Loucy (cell line): ENCODE data around the gene ARL5A.
"Not testable (repeated sequence)": the region's sequence is repeated elsewhere in the genome, so short reads cannot be mapped to it uniquely, and the experiment has no call there.

ENCODE experiments used
- H2AFZ ChIP-seq: fragments of 200-600 bp; sonication (generic); 2 replicates; pipeline ENCODE4 v1.6.0; 2016; ENCODE audit warnings: antibody characterized with exemption, mild to moderate bottlenecking, low read length, moderate library complexity
- H3F3A ChIP-seq: fragments of 200-600 bp; 2 replicates; pipeline ENCODE4 v1.6.0; 2016; ENCODE audit warnings: antibody characterized with exemption, low read depth, mild to moderate bottlenecking
- H3K27me3 ChIP-seq: fragments of 200-600 bp; sonication (generic); 2 replicates; pipeline ENCODE4 v1.6.1; 2014; ENCODE audit warnings: low read length, mild to moderate bottlenecking; ENCODE audit not compliant: insufficient read depth, poor library complexity, severe bottlenecking
- H3K36me3 ChIP-seq: fragments of 200-600 bp; sonication (generic); 2 replicates; pipeline ENCODE4 v1.6.1; 2016; ENCODE audit warnings: low read length; ENCODE audit not compliant: insufficient read depth
- H3K4me1 ChIP-seq: fragments of 200-600 bp; sonication (generic); 2 replicates; pipeline ENCODE4 v1.5.1; 2014; ENCODE audit warnings: low read length, mild to moderate bottlenecking; ENCODE audit not compliant: insufficient read depth, poor library complexity, severe bottlenecking
- H3K4me2 ChIP-seq: fragments of 200-600 bp; sonication (generic); 2 replicates; pipeline ENCODE4 v1.6.0; 2014; ENCODE audit warnings: antibody characterized with exemption, low read length, low read depth, mild to moderate bottlenecking; ENCODE audit not compliant: poor library complexity, severe bottlenecking
- H3K4me3 ChIP-seq: fragments of 200-600 bp; sonication (generic); 2 replicates; pipeline ENCODE4 v1.5.1; 2014; ENCODE audit warnings: low read length, mild to moderate bottlenecking, mixed read lengths; ENCODE audit not compliant: poor library complexity, severe bottlenecking
- H3K79me2 ChIP-seq: fragments of 200-600 bp; sonication (generic); 2 replicates; pipeline ENCODE4 v1.6.1; 2014; ENCODE audit warnings: low read length; ENCODE audit not compliant: insufficient read depth
- H3K9ac ChIP-seq: fragments of 200-600 bp; sonication (generic); 2 replicates; pipeline ENCODE4 v1.6.0; 2014; ENCODE audit warnings: mild to moderate bottlenecking, low read depth, low read length, moderate library complexity; ENCODE audit not compliant: poor library complexity, severe bottlenecking
- H3K9me2 ChIP-seq: fragments of 200-600 bp; sonication (generic); replicated peaks from 2 replicates; pipeline ENCODE4 v1.6.1; 2016; ENCODE audit warnings: low read depth, low read length, mixed read lengths
- H3K9me3 ChIP-seq: fragments of 200-600 bp; sonication (generic); 2 replicates; pipeline ENCODE4 v1.6.1; 2014; ENCODE audit warnings: mild to moderate bottlenecking, antibody characterized with exemption, low read length, low read depth; ENCODE audit not compliant: insufficient read depth
- H4K20me1 ChIP-seq: fragments of 200-600 bp; sonication (generic); 2 replicates; pipeline ENCODE4 v1.6.0; 2014; ENCODE audit warnings: antibody characterized with exemption, low read length, mild to moderate bottlenecking; ENCODE audit not compliant: insufficient read depth, poor library complexity, severe bottlenecking
- CTCF ChIP-seq: fragments of 200-600 bp; sonication (generic); conservative IDR thresholded peaks from 2 replicates; pipeline ENCODE4 v1.5.1; 2014; ENCODE audit warnings: mild to moderate bottlenecking, antibody characterized with exemption, low read length
- EZH2phosphoT487 ChIP-seq: fragments of 200-600 bp; IDR thresholded peaks from 2 replicates; pipeline ENCODE4 v1.6.1; 2018; ENCODE audit warnings: antibody characterized with exemption, mild to moderate bottlenecking, moderate library complexity, borderline replicate concordance

Gene ARL5A

GRCh38 chr2:151802315-151802714, 25.9 kb downstream of the ARL5A start:
- Histone ChIP-seq H3F3A (no peaks in the 10 kb centered on the region), H3K36me3 (peaks cover 60% of the 10 kb centered on the region), H3K4me2 (no peak overlapping the region), H2AFZ (no peak overlapping the region), H3K79me2 (no peaks in the 10 kb centered on the region), H3K9me2 (no peaks in the 10 kb centered on the region), H3K4me3 (no peak overlapping the region), H3K9ac (no peak overlapping the region), H3K9me3 (no peaks in the 10 kb centered on the region), H3K27me3 (no peaks in the 10 kb centered on the region), H3K4me1 (peaks cover 6% of the 10 kb centered on the region), H4K20me1 (no peaks in the 10 kb centered on the region)
- TF ChIP-seq CTCF (no peak), EZH2phosphoT487 (no peak)

GRCh38 chr2:151799886-151800292, 28.3 kb downstream of the ARL5A start:
- no peak overlapping the region for H3K9ac ChIP-seq
- TF ChIP-seq CTCF, result no peak
- TF ChIP-seq EZH2phosphoT487, result no peak
- H3K4me1 ChIP-seq, result no peaks in the 10 kb centered on the region
- H3K27me3 ChIP-seq, result no peaks in the 10 kb centered on the region
- H3K4me2 ChIP-seq, result no peak overlapping the region
- H3K36me3 ChIP-seq, result peaks cover 40% of the 10 kb centered on the region
- H3F3A ChIP-seq, result no peaks in the 10 kb centered on the region
- no peak overlapping the region for H2AFZ ChIP-seq
- no peaks in the 10 kb centered on the region for H3K9me3 ChIP-seq
- no peaks in the 10 kb centered on the region for H3K79me2 ChIP-seq
- no peak overlapping the region for H3K4me3 ChIP-seq
- no peaks in the 10 kb centered on the region for H4K20me1 ChIP-seq
- no peaks in the 10 kb centered on the region for H3K9me2 ChIP-seq

DNA sequence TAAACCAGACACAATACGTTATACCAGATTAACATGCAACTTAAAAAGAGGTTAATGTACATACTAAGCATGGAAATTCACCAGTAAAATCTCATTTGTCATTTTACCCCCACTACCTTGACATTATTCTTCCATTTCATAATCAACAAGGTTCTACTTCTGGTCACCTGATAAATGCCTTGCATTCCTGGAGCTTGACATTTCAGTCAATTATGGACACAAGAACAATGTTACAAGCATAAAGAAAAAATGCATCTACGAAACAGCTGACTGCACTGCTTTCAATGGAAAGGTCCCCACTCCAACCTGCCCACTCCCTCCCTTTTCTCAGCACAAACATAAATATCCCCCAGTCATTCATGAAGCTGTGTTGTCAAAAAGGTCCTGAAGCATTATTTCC, 31.4 kb downstream of the ARL5A start:
- Histone ChIP-seq H3K36me3 (peaks cover 20% of the 10 kb centered on the region; the same call in 1 of the 2 replicates), H3F3A (no peaks in the 10 kb centered on the region), H3K4me1 (no peaks in the 10 kb centered on the region), H3K9me3 (no peaks in the 10 kb centered on the region), H4K20me1 (no peaks in the 10 kb centered on the region), H3K27me3 (no peaks in the 10 kb centered on the region), H3K4me3 (no peak overlapping the region), H3K79me2 (no peaks in the 10 kb centered on the region), H2AFZ (no peak overlapping the region), H3K9me2 (no peaks in the 10 kb centered on the region), H3K9ac (no peak overlapping the region), H3K4me2 (no peak overlapping the region)
- TF ChIP-seq EZH2phosphoT487, result no peak

- no peaks in the 10 kb centered on the region for H3K79me2 ChIP-seq
- H3K4me2 ChIP-seq, result no peak overlapping the region
- no peaks in the 10 kb centered on the region for H4K20me1 ChIP-seq
- no peaks in the 10 kb centered on the region for H3K4me1 ChIP-seq
- no peaks in the 10 kb centered on the region for H3K9me3 ChIP-seq
- peaks cover 11% of the 10 kb centered on the region; the same call in 1 of the 2 replicates for H3K36me3 ChIP-seq
- no peaks in the 10 kb centered on the region for H3F3A ChIP-seq
- no peak for TF ChIP-seq EZH2phosphoT487
- no peak for TF ChIP-seq CTCF
- H3K27me3 ChIP-seq, result no peaks in the 10 kb centered on the region
- H3K4me3 ChIP-seq, result no peak overlapping the region
- H3K9ac ChIP-seq, result no peak overlapping the region
- no peaks in the 10 kb centered on the region for H3K9me2 ChIP-seq
- H2AFZ ChIP-seq, result no peak overlapping the region
Observed at GRCh38 chr2:151795646-151796240, 32.5 kb downstream of the ARL5A start.

- not testable (repeated sequence) for H2AFZ ChIP-seq, H3K27me3 ChIP-seq, H3K9me3 ChIP-seq, H3F3A ChIP-seq, H3K79me2 ChIP-seq, H3K36me3 ChIP-seq, H3K9ac ChIP-seq, H3K9me2 ChIP-seq, H3K4me1 ChIP-seq, H4K20me1 ChIP-seq, H3K4me3 ChIP-seq, H3K4me2 ChIP-seq
Observed at GRCh38 chr2:151794422-151794821, 33.8 kb downstream of the ARL5A start.
